ENCODE results near the gene DCC.

Gene DCC

GRCh38 chr18:53266850-53267249, 926.9 kb downstream of the DCC start:
- no peak for DNase-seq

- no peak for DNase-seq
Measured at GRCh38 chr18:53268455-53268854, 928.5 kb downstream of the DCC start.

- no peak for DNase-seq
Measured at GRCh38 chr18:53281406-53281805, 941.4 kb downstream of the DCC start.

- no peak for DNase-seq
Measured at GRCh38 chr18:53283708-53284107, 943.7 kb downstream of the DCC start.

- DNase-seq = no peak
Measured at GRCh38 chr18:53305461-53305860, 965.5 kb downstream of the DCC start.

GRCh38 chr18:53319628-53320027, 979.6 kb downstream of the DCC start:
- DNase-seq = no peak

DNA sequence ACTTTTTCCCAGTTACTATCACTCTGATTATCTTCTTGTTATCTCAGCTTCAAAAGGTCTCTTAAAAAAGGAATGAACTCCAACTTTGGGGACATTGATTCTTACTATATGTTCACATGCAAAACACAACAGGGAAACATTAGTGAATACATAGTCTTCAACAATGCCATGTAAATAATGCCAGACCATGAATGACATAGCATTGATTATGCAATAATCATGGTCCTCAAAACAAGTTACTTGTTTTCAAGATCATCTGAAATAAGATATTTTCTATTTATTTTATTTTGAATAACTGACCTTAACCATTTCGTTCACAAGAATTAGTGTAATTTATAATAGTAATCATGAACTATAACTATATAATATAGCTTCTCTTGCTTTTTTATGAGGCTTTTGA, 982.2 kb downstream of the DCC start:
- no peak for DNase-seq

- no peak for DNase-seq
Measured at GRCh38 chr18:53324353-53324752, 984.4 kb downstream of the DCC start.

- DNase-seq = no peak
Measured at GRCh38 chr18:53360501-53361443, 1020.8 kb downstream of the DCC start.

DNA sequence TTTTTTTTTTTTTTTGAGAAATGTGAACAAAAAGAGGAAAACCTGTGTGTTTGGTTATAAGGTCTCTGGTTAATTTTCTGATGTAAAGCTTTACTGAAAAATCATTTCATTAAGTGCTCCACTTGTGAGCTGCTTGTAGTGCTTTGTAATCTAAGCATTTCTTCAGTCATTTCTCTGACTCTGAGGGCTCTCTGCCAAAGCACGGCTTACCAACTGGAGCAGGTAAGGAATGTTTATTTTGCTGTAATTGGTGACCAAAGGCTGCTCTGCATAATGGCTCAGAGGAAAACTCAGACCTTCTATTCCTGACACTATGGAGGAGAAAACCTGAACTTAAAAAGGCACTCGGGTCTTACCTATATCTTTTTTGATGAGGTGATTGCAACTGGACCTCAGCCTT, 1035.6 kb downstream of the DCC start:
- no peak for DNase-seq

- peak; percentile 2 for DNase-seq
Measured at GRCh38 chr18:53380063-53380639, 1040.2 kb downstream of the DCC start.

GRCh38 chr18:53382870-53383269, 1042.9 kb downstream of the DCC start:
- no peak for DNase-seq

GRCh38 chr18:53385889-53386288, 1045.9 kb downstream of the DCC start:
- no peak for DNase-seq

GRCh38 chr18:53387581-53387980, 1047.6 kb downstream of the DCC start:
- no peak for DNase-seq

- no peak for DNase-seq
Measured at GRCh38 chr18:53402670-53403069, 1062.7 kb downstream of the DCC start.

DNA sequence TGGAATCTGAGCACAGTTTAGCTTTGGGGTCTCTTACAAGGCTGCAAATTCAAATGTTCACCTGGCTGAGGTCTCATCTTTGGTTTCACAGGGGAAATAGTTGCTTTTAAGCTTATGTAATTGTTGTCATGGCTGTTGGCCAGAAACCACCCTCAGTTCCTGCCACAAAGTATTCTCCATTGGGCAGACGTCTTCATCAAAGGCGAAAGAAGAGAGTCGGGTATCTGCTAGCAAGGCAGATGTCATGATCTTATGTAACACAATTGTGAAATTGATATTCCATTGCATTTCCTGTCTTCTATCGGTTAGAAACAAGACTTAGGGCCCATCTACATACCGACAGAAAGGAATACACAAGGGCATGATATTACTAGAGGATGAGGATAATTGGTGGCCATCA, 1068.3 kb downstream of the DCC start:
- no peak for DNase-seq

DNA sequence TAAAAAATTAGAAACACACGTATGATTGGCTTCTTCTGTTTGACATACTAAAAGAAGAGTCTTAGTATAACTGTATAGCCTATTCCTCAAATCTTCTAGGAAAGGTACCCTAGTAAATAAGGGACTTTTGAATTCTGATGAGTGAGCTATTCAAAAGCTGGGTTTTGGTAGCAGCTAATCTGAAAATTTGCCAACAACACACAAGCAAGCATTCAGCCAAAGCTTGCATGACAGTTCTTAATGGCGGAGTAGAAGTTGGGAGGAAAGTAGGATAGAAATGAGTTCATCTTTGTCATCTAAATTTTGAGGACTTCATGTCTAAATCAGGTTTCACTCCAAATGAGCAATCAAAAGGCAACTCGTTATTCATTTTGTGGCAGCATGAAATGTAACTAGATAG, 1071.5 kb downstream of the DCC start:
- DNase-seq = no peak

DNA sequence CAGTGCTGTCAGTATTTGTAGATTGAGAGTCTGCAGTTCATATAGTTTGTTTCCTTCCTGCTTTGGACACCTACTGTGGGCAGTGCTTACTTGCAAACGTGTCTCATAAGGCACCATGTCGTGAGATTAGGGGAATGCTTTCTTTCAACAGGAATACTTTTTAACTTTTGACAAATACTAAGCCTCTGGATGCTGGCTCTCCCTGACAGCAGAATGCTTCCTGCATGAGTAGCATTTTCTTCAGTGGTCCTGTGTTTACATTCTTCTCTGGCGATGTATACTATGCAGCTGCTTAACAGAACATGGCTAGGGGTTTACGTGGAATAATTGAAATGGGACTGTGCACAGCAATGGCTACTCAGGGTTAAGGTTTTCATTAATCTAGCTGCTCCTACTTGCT, 1077.0 kb downstream of the DCC start:
- DNase-seq = no peak

- no peak for DNase-seq
Measured at GRCh38 chr18:53421869-53422268, 1081.9 kb downstream of the DCC start.

DNA sequence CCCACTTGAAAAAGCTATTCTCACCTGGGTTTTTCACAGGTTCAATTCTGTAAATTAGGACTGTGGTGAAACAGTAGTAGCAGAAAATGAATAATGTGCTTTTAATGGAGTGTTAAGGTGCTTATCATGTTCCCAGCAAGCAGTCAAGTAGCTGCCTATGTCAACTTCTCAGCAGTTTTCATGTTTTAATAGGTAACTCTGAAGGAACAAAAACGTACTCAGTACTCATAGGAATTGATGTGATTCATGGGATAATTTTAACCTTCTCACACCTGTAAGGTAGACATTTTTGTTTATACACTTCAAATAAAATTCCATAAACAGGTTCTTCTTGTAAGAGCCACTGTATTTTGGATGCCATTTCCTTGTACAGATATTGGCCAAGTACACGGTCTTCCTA, 1082.9 kb downstream of the DCC start:
- DNase-seq = no peak

GRCh38 chr18:53426666-53427184, 1086.7 kb downstream of the DCC start:
- DNase-seq = no peak

GRCh38 chr18:53441761-53442414, 1101.9 kb downstream of the DCC start:
- no peak for DNase-seq

DNA sequence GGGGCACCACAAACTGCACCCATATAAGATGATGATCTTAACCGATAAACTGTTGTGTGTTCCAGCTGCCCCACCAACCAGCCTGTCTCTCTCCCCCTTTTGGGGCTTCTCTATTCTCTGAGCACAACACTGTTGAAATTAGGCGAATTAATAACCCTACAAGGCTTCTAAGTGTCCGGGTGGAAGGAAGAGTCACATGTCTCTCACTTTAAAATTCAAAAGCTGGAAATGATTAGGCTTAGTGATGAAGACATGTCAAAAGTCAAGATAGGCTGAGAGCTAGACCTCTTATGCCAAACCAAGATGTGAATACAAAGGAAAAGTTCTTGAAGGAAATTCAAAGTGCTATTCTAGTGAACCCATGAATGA, 1102.4 kb downstream of the DCC start:
- no peak for DNase-seq

DNA sequence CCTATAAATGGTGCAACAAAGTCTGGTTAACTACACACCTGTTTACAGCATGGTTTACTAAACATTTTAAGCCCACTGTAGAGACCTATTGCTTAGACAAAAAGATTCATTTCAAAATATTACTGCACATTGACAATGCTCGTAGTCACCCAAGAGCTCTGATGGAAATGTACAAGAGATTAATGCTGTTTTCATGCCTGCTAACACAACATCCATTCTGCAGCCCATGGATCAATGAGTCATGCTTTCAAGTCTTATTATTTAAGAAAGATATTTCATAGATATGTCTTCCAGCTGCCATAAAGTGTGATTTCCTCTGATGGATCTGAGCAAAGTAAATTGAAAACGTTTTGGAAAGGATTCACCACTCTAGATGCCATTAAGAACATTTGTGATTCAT, 1103.3 kb downstream of the DCC start:
- DNase-seq = no peak
